ENCODE data around the gene PDCD4.
A peak's percentile ranks its signal among the peaks of the same experiment; 100 is the strongest.

The PDCD4 gene

DNA sequence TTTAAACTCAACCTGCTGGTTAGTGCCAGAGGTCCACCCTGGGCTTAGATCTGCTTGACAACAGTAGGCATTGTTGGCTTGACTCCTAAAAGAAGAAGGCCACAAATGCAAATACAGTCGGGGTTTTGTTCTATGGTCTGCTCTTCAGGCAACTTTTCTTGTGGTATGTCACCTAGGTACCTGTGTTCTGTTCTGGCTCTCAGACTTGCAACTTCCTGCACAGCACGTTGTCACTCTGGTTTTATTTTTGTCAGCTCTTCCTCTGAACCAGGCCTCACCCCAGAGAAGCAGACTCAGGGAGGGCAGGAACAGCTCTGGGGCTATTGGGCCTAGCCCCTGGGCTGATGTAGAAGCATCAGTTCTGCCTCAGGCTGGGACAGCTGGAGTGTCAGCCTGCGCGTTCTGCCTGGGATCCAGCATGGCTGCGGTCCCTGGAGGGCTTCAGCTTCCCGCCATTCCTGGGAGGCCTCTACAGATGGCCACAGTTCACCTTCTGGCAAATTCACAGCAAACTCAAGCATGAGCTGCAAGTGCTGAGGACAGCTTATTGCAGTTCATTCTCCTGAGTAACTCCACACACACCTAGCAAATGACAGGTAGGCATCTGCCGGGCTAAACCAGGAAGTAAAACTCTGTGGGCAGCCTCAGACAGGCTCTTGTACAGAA, 11.0 kb upstream of the PDCD4 start:
- Histone ChIP-seq H4K5ac (ENCODE audit: low read length) (no peak overlapping the region), H3K23ac (ENCODE audit: low read length) (no peak overlapping the region), H3K79me1 (ENCODE audit: low read length) (no peaks in the 10 kb centered on the region), H3K18ac (ENCODE audit: low read length) (no peak overlapping the region), H3K4ac (ENCODE audit: low read depth, low read length) (peak overlapping the region; percentile 20), H3K27me3 (ENCODE audit: insufficient read depth, low read length, poor library complexity) (no peaks in the 10 kb centered on the region), H3K27ac (ENCODE audit: low read depth, low read length) (no peak overlapping the region), H3K79me2 (ENCODE audit: control insufficient read depth, insufficient read depth, low read length) (no peaks in the 10 kb centered on the region), H3K4me2 (ENCODE audit: low read length) (no peak overlapping the region), H3K4me1 (ENCODE audit: control insufficient read depth, low read depth, low read length) (peaks cover 5% of the 10 kb centered on the region), H3K4me3 (ENCODE audit: low read length) (no peak overlapping the region), H2BK120ac (ENCODE audit: low read depth, low read length) (no peak overlapping the region), H2BK15ac (replicated peaks; ENCODE audit: low read depth) (no peak overlapping the region), H4K8ac (ENCODE audit: low read depth, low read length) (no peak overlapping the region), H2AK5ac (ENCODE audit: low read length) (no peak overlapping the region), H3K56ac (ENCODE audit: low read length) (no peak overlapping the region), H3K36me3 (ENCODE audit: control insufficient read depth, insufficient read depth, low read length) (no peaks in the 10 kb centered on the region), H2BK5ac (ENCODE audit: low read length) (no peak overlapping the region), H3K9ac (ENCODE audit: low read length) (no peak overlapping the region)
- no peak for DNase-seq
- no CpG with 5 or more reads among the region's 7 CpGs for WGBS (ENCODE audit: extremely low coverage, insufficient coverage, low lambda C conversion rate)

GRCh38 chr10:110861476-110861875, 10.3 kb upstream of the PDCD4 start:
- Histone ChIP-seq H3K27ac (ENCODE audit: low read depth, low read length) (no peak overlapping the region), H3K23ac (ENCODE audit: low read length) (no peak overlapping the region), H3K27me3 (ENCODE audit: insufficient read depth, low read length, poor library complexity) (no peaks in the 10 kb centered on the region), H2BK15ac (replicated peaks; ENCODE audit: low read depth) (no peak overlapping the region), H3K79me2 (ENCODE audit: control insufficient read depth, insufficient read depth, low read length) (no peaks in the 10 kb centered on the region), H3K56ac (ENCODE audit: low read length) (no peak overlapping the region), H2BK120ac (ENCODE audit: low read depth, low read length) (no peak overlapping the region), H3K36me3 (ENCODE audit: control insufficient read depth, insufficient read depth, low read length) (no peaks in the 10 kb centered on the region), H4K5ac (ENCODE audit: low read length) (no peak overlapping the region), H3K4ac (ENCODE audit: low read depth, low read length) (no peak overlapping the region), H3K4me3 (ENCODE audit: low read length) (no peak overlapping the region), H2AK5ac (ENCODE audit: low read length) (no peak overlapping the region), H3K9ac (ENCODE audit: low read length) (no peak overlapping the region), H3K18ac (ENCODE audit: low read length) (no peak overlapping the region), H4K8ac (ENCODE audit: low read depth, low read length) (no peak overlapping the region), H3K4me2 (ENCODE audit: low read length) (no peak overlapping the region), H3K79me1 (ENCODE audit: low read length) (no peaks in the 10 kb centered on the region), H2BK5ac (ENCODE audit: low read length) (no peak overlapping the region), H3K4me1 (ENCODE audit: control insufficient read depth, low read depth, low read length) (peaks cover 5% of the 10 kb centered on the region)
- DNase-seq = no peak
- no CpG with 5 or more reads among the region's 2 CpGs for WGBS (ENCODE audit: extremely low coverage, insufficient coverage, low lambda C conversion rate)

DNA sequence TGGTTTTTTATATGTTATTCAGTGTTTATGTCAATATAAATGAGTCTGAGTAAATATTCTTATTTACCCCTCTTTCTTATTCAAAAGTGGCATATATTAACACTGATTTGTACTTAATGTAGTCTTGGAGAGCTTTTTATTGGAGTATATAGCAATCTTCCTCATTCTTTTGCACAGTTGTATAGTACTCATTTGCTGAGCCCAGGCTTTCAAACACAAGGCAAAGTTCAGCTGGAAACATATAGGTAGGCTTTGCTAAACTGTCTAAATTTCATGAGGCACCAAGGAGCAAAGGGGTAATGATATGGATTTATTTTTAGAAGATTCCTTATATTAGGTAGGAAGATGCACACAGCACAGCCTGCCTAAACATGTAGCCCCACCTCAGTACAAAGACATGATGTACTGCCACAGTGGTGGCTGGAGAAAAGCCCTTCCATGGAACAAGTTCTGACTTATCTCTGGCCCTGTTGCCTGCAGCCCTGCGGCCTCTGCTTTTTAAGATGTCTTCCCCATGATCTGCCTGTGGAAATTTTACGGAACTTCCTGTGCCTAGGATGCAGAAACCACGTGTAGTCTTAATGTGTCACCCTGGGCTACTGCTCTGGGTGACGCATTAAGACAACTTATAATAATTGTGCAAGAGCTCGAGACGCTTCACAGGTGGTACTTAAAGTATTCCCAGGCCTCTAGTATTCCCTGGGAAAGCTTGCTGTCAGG, 9.6 kb upstream of the PDCD4 start:
- no peak overlapping the region for H3K27ac ChIP-seq (ENCODE audit: low read depth, low read length)
- no peak overlapping the region for H3K23ac ChIP-seq (ENCODE audit: low read length)
- H2BK15ac ChIP-seq (replicated peaks; ENCODE audit: low read depth) = no peak overlapping the region
- no peak overlapping the region for H3K4me3 ChIP-seq (ENCODE audit: low read length)
- no peak overlapping the region for H3K4ac ChIP-seq (ENCODE audit: low read depth, low read length)
- no peaks in the 10 kb centered on the region for H3K36me3 ChIP-seq (ENCODE audit: control insufficient read depth, insufficient read depth, low read length)
- no peak overlapping the region for H2AK5ac ChIP-seq (ENCODE audit: low read length)
- no peak overlapping the region for H2BK5ac ChIP-seq (ENCODE audit: low read length)
- no peak overlapping the region for H3K18ac ChIP-seq (ENCODE audit: low read length)
- no peak for DNase-seq
- H4K8ac ChIP-seq (ENCODE audit: low read depth, low read length) = no peak overlapping the region
- no peak overlapping the region for H3K9ac ChIP-seq (ENCODE audit: low read length)
- H3K27me3 ChIP-seq (ENCODE audit: insufficient read depth, low read length, poor library complexity) = no peaks in the 10 kb centered on the region
- no peak overlapping the region for H4K5ac ChIP-seq (ENCODE audit: low read length)
- no peaks in the 10 kb centered on the region for H3K79me1 ChIP-seq (ENCODE audit: low read length)
- peaks cover 5% of the 10 kb centered on the region for H3K4me1 ChIP-seq (ENCODE audit: control insufficient read depth, low read depth, low read length)
- no peak overlapping the region for H3K56ac ChIP-seq (ENCODE audit: low read length)
- WGBS (ENCODE audit: extremely low coverage, insufficient coverage, low lambda C conversion rate) = no CpG with 5 or more reads among the region's 6 CpGs
- no peak overlapping the region for H2BK120ac ChIP-seq (ENCODE audit: low read depth, low read length)
- H3K4me2 ChIP-seq (ENCODE audit: low read length) = no peak overlapping the region
- no peaks in the 10 kb centered on the region for H3K79me2 ChIP-seq (ENCODE audit: control insufficient read depth, insufficient read depth, low read length)

DNA sequence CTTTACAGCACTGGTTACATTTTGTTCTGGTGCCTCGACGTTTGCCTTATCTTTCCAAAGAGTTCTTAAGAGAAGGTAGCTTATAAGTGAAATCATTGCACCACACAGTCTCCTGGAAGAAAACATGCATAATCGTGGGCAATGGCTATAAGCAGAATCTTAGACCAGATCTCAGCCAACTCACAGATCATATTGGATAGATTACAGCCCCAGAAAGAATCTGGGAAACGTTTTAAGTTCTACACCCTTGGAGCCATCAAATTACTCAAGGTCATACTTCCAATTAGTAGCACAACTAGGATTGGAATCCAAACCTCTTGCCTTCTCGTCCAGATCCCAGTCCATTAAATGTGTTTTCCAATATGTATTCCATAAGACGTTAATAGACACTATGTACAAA, 8.8 kb upstream of the PDCD4 start:
- Histone ChIP-seq H3K27ac (ENCODE audit: low read depth, low read length) (no peak overlapping the region), H4K5ac (ENCODE audit: low read length) (no peak overlapping the region)
- no CpG with 5 or more reads among the region's 6 CpGs for WGBS (ENCODE audit: extremely low coverage, insufficient coverage, low lambda C conversion rate)

DNA sequence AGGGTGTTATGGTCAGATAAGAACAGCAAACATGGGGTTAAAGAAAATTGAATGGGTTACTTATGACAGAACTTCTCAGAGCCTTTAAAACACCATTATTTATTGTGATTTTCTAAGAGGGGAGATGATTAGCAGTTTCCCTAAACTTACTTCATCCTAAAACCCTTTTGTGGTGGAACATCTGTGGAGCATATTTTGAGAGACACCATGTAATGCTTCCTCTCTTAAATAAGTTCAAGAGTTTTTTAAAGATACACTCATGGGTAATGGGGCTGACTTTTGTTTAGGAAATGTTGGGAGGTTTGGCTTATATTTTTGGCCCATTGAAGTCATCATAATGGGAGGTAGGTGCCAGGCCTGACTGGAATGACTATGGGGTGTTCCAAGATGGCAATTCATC, 8.4 kb upstream of the PDCD4 start:
- no peaks in the 10 kb centered on the region for H3K27me3 ChIP-seq (ENCODE audit: insufficient read depth, low read length, poor library complexity)
- H2BK120ac ChIP-seq (ENCODE audit: low read depth, low read length) = no peak overlapping the region
- H4K8ac ChIP-seq (ENCODE audit: low read depth, low read length) = no peak overlapping the region
- H2BK5ac ChIP-seq (ENCODE audit: low read length) = no peak overlapping the region
- no peak overlapping the region for H3K56ac ChIP-seq (ENCODE audit: low read length)
- H3K23ac ChIP-seq (ENCODE audit: low read length) = no peak overlapping the region
- no peak overlapping the region for H2BK15ac ChIP-seq (replicated peaks; ENCODE audit: low read depth)
- H3K79me2 ChIP-seq (ENCODE audit: control insufficient read depth, insufficient read depth, low read length) = no peaks in the 10 kb centered on the region
- no peak overlapping the region for H3K4me2 ChIP-seq (ENCODE audit: low read length)
- H3K36me3 ChIP-seq (ENCODE audit: control insufficient read depth, insufficient read depth, low read length) = no peaks in the 10 kb centered on the region
- no peak overlapping the region for H2AK5ac ChIP-seq (ENCODE audit: low read length)
- no peak overlapping the region for H3K27ac ChIP-seq (ENCODE audit: low read depth, low read length)
- H3K4me3 ChIP-seq (ENCODE audit: low read length) = no peak overlapping the region
- H3K4me1 ChIP-seq (ENCODE audit: control insufficient read depth, low read depth, low read length) = peaks cover 2% of the 10 kb centered on the region
- H3K9ac ChIP-seq (ENCODE audit: low read length) = no peak overlapping the region
- H4K5ac ChIP-seq (ENCODE audit: low read length) = no peak overlapping the region
- H3K18ac ChIP-seq (ENCODE audit: low read length) = no peak overlapping the region
- H3K79me1 ChIP-seq (ENCODE audit: low read length) = no peaks in the 10 kb centered on the region
- DNase-seq = no peak
- H3K4ac ChIP-seq (ENCODE audit: low read depth, low read length) = no peak overlapping the region

More for the DNA sequence above, 8.8 kb upstream of the PDCD4 start:
- Histone ChIP-seq H3K4me2 (ENCODE audit: low read length) (no peak overlapping the region), H3K79me1 (ENCODE audit: low read length) (no peaks in the 10 kb centered on the region), H4K8ac (ENCODE audit: low read depth, low read length) (no peak overlapping the region), H2BK15ac (replicated peaks; ENCODE audit: low read depth) (no peak overlapping the region), H3K4me1 (ENCODE audit: control insufficient read depth, low read depth, low read length) (peaks cover 2% of the 10 kb centered on the region), H3K18ac (ENCODE audit: low read length) (no peak overlapping the region), H3K79me2 (ENCODE audit: control insufficient read depth, insufficient read depth, low read length) (no peaks in the 10 kb centered on the region), H3K23ac (ENCODE audit: low read length) (peak overlapping the region; percentile 10), H3K4ac (ENCODE audit: low read depth, low read length) (no peak overlapping the region), H3K56ac (ENCODE audit: low read length) (no peak overlapping the region), H3K9ac (ENCODE audit: low read length) (no peak overlapping the region), H3K27me3 (ENCODE audit: insufficient read depth, low read length, poor library complexity) (no peaks in the 10 kb centered on the region), H2AK5ac (ENCODE audit: low read length) (no peak overlapping the region), H2BK5ac (ENCODE audit: low read length) (no peak overlapping the region), H3K4me3 (ENCODE audit: low read length) (no peak overlapping the region), H2BK120ac (ENCODE audit: low read depth, low read length) (no peak overlapping the region), H3K36me3 (ENCODE audit: control insufficient read depth, insufficient read depth, low read length) (no peaks in the 10 kb centered on the region)
- DNase-seq = no peak

DNA sequence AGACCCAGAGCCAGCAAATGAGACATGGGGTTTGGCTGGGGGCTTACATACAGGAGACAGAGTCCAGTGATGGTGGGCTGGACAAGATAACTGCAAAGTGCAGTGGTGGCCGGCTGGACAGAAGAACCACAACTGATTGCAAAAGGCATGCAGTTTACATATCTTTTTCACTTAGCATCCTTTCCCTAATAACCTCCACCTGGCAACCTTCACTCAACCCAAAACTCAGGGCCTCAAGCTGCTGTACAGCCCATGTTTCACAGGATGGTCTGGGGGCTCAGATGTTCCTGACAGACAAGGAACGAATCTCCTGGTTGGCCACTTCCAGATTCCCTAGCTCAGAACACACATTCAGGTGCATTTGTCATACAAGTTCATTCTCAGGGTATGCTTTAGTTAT, 7.8 kb upstream of the PDCD4 start:
- Histone ChIP-seq H2AK5ac (ENCODE audit: low read length) (no peak overlapping the region), H3K4me1 (ENCODE audit: control insufficient read depth, low read depth, low read length) (peaks cover 2% of the 10 kb centered on the region), H3K56ac (ENCODE audit: low read length) (no peak overlapping the region), H3K23ac (ENCODE audit: low read length) (no peak overlapping the region), H3K4ac (ENCODE audit: low read depth, low read length) (no peak overlapping the region), H2BK5ac (ENCODE audit: low read length) (no peak overlapping the region), H3K27ac (ENCODE audit: low read depth, low read length) (no peak overlapping the region), H2BK120ac (ENCODE audit: low read depth, low read length) (no peak overlapping the region), H3K27me3 (ENCODE audit: insufficient read depth, low read length, poor library complexity) (no peaks in the 10 kb centered on the region), H4K8ac (ENCODE audit: low read depth, low read length) (no peak overlapping the region), H3K79me1 (ENCODE audit: low read length) (no peaks in the 10 kb centered on the region), H2BK15ac (replicated peaks; ENCODE audit: low read depth) (no peak overlapping the region), H4K5ac (ENCODE audit: low read length) (no peak overlapping the region), H3K4me2 (ENCODE audit: low read length) (no peak overlapping the region), H3K79me2 (ENCODE audit: control insufficient read depth, insufficient read depth, low read length) (no peaks in the 10 kb centered on the region), H3K36me3 (ENCODE audit: control insufficient read depth, insufficient read depth, low read length) (no peaks in the 10 kb centered on the region), H3K18ac (ENCODE audit: low read length) (no peak overlapping the region), H3K4me3 (ENCODE audit: low read length) (no peak overlapping the region), H3K9ac (ENCODE audit: low read length) (no peak overlapping the region)
- no CpG with 5 or more reads among the region's 2 CpGs for WGBS (ENCODE audit: extremely low coverage, insufficient coverage, low lambda C conversion rate)
- no peak for DNase-seq
